ENCODE results near the gene RASA3.

The RASA3 gene

GRCh38 chr13:114001331-114002008 lies 131.0 kb downstream of the RASA3 start:
- DNase-seq (ENCODE audit: low read depth, low spot score) = no peak
- H3K4me3 ChIP-seq (ENCODE audit: low read depth, low read length) = no peak overlapping the region
- in situ Hi-C loops (cut with HindIII; ENCODE audit: low sequenced_read_pairs) = no loop called here
- TF ChIP-seq CTCF (IDR thresholded peaks at IDR 0.05; ENCODE audit: low read depth, low read length) = no peak

- in situ Hi-C loops (cut with HindIII; ENCODE audit: low sequenced_read_pairs) = no loop called here
- TF ChIP-seq CTCF (IDR thresholded peaks at IDR 0.05; ENCODE audit: low read depth, low read length) = no peak
- no peak for DNase-seq (ENCODE audit: low read depth, low spot score)
- H3K4me3 ChIP-seq (ENCODE audit: low read depth, low read length) = no peak overlapping the region
Measured at GRCh38 chr13:114000151-114001040, 132.0 kb downstream of the RASA3 start.

- DNase-seq (ENCODE audit: low read depth, low spot score) = no peak
- TF ChIP-seq CTCF (IDR thresholded peaks at IDR 0.05; ENCODE audit: low read depth, low read length) = no peak
- H3K4me3 ChIP-seq (ENCODE audit: low read depth, low read length) = no peak overlapping the region
- in situ Hi-C loops (cut with HindIII; ENCODE audit: low sequenced_read_pairs) = no loop called here
Measured at GRCh38 chr13:113999618-113999910, 132.9 kb downstream of the RASA3 start.

GRCh38 chr13:113998781-113999617 lies 133.4 kb downstream of the RASA3 start:
- no peak for TF ChIP-seq CTCF (IDR thresholded peaks at IDR 0.05; ENCODE audit: low read depth, low read length)
- in situ Hi-C loops (cut with HindIII; ENCODE audit: low sequenced_read_pairs) = no loop called here
- DNase-seq (ENCODE audit: low read depth, low spot score) = no peak
- no peak overlapping the region for H3K4me3 ChIP-seq (ENCODE audit: low read depth, low read length)

- H3K4me3 ChIP-seq (ENCODE audit: low read depth, low read length) = no peak overlapping the region
Measured at GRCh38 chr13:113997845-113998751, 134.3 kb downstream of the RASA3 start.

More at GRCh38 chr13:113997845-113998751, 134.3 kb downstream of the RASA3 start:
- in situ Hi-C loops (cut with HindIII; ENCODE audit: low sequenced_read_pairs) = no loop called here
- DNase-seq (ENCODE audit: low read depth, low spot score) = peak; percentile 25
- TF ChIP-seq CTCF (IDR thresholded peaks at IDR 0.05; ENCODE audit: low read depth, low read length) = no peak

Data from astrocyte of the spinal cord (primary cell).